ENCODE measurements around the gene TPRG1. TPM values are rescaled to one million over a fixed set of nuclear protein-coding genes. Genes with fewer than 3 reads are reported as not detected.
"Not testable (repeated sequence)": the region's sequence is repeated elsewhere in the genome, so short reads cannot be mapped to it uniquely, and the experiment has no call there.

TPRG1 gene
- total RNA-seq, 2 donors from 2014 or later = 1.5 to 5.0 TPM

DNA sequence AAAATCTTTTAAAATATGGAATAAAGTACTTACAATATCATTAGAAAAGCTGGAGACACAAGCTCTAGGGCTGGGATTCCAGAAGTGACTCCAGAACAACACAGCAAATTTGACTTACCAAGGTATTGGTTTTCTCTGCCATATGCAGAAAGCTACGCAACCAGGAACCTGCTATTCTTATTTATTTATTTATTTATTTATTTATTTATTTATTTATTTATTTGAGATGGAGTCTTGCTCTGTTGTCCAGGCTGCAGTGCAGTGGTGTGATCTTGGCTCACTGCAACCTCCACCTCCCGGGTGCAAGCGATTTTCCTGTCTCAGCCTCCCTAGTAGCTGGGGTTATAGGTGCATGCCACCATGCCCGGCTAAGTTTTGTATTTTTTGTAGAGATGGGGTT is 157.9 kb downstream of the TPRG1 start:
- ATAC-seq; H3K36me3 Mint-ChIP-seq; H3K27me3 Mint-ChIP-seq; H3K27ac Mint-ChIP-seq; H3K4me3 Mint-ChIP-seq; H3K9me3 Mint-ChIP-seq; DNase-seq (ENCODE audit: low spot score): not testable (repeated sequence)
- peaks cover 20 to 26% of the 10 kb centered on the region in 2 donors for H3K4me1 Mint-ChIP-seq (ENCODE audit: low read depth in 2 of 2)

GRCh38 chr3:189330066-189330465 is 158.3 kb downstream of the TPRG1 start:
- peaks cover 16 to 21% of the 10 kb centered on the region in 2 donors for H3K4me1 Mint-ChIP-seq (ENCODE audit: low read depth in 2 of 2)
- H3K27ac Mint-ChIP-seq = no peak overlapping the region
- peaks cover 0 to 8% of the 10 kb centered on the region in 2 donors for H3K27me3 Mint-ChIP-seq
- H3K36me3 Mint-ChIP-seq = no peaks in the 10 kb centered on the region
- ATAC-seq (no peak), DNase-seq (ENCODE audit: low spot score) (no peak)
- H3K4me3 Mint-ChIP-seq = no peak overlapping the region
- peaks cover 4% of the 10 kb centered on the region for H3K9me3 Mint-ChIP-seq

DNA sequence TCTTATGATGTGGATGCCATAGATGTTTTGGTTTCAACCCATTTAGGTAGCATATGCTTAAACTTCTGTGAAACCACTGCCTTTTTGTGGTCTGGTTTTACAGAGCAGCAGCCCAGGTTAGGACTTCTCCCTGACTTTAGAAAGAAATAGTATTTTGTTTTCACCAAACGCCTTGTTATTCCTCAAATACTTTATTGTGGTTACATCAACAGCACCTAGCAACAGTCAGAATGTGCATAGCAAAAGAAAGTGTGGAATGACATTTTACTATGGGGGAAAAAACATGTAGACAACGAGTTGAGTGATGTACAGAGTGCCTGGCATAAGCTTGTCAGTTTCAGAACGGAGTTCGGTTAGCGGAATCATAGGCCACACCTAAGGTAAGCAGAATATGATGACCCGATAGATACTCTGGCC is 159.2 kb downstream of the TPRG1 start:
- Mint-ChIP-seq H3K36me3 (no peaks in the 10 kb centered on the region), H3K9me3 (peaks cover 4% of the 10 kb centered on the region), H3K4me1 (ENCODE audit: low read depth in 2 of 2) (peaks cover 9 to 14% of the 10 kb centered on the region in 2 donors), H3K27me3 (peaks cover 0 to 11% of the 10 kb centered on the region in 2 donors), H3K27ac (peak overlapping the region in 1 of 2 donors; percentile 13), H3K4me3 (no peak overlapping the region)
- no peak for DNase-seq (ENCODE audit: low spot score)
- ATAC-seq = peak in 1 of 2 donors; percentile 48

DNA sequence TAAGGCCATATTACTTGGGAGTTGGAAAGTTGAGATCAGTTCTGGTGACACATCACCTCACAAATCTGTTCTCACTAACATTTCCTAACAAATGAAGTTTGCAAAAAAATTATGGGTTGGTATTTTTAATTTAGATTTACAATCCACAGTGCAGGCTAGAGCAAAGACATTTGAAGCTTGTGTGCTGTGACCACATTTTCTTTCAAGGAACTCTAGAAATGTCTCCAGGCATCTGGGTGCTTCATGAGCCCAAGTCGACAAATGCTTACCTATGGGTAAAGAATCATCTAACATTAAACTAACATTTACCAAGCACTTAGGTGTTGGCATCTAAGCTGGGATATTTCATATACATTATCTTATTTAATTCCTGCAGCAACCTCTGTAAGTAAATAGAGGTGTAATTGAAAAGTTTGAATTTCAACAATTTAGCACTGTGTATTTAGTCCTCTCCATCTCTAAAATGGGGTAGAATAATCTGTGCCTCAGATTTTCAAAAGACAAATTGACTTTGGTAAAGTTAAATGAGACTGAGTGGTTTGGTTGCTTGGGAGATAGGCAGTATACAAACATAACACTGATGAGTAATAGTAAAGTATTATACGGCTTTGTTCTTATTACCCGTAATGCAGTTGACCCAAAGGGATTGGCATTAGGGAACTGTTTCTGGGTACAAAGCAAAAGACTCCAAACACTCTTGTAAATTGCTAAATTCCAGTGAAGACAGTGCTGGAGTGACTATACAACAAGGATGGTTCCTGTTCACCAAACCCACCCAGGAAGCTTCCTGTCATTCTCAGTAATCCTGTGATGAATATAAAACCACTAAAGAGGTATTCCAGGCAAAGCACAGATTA is 162.5 kb downstream of the TPRG1 start:
- peak in 1 of 2 donors; percentile 53 for ATAC-seq
- H3K27me3 Mint-ChIP-seq = peaks cover 0 to 18% of the 10 kb centered on the region in 2 donors
- H3K27ac Mint-ChIP-seq = peak overlapping the region in 1 of 2 donors; percentile 11
- H3K4me3 Mint-ChIP-seq = no peak overlapping the region
- no peaks in the 10 kb centered on the region for H3K36me3 Mint-ChIP-seq
- no peaks in the 10 kb centered on the region for H3K9me3 Mint-ChIP-seq
- DNase-seq (ENCODE audit: low spot score) = no peak
- H3K4me1 Mint-ChIP-seq (ENCODE audit: low read depth in 2 of 2) = peaks cover 9 to 14% of the 10 kb centered on the region in 2 donors

- ATAC-seq (no peak), DNase-seq (ENCODE audit: low spot score) (no peak)
- no peaks in the 10 kb centered on the region for H3K9me3 Mint-ChIP-seq
- no peaks in the 10 kb centered on the region for H3K4me1 Mint-ChIP-seq (ENCODE audit: low read depth in 2 of 2)
- no peaks in the 10 kb centered on the region for H3K36me3 Mint-ChIP-seq
- H3K4me3 Mint-ChIP-seq = no peak overlapping the region
- H3K27ac Mint-ChIP-seq = no peak overlapping the region
- peaks cover 0 to 16% of the 10 kb centered on the region in 2 donors for H3K27me3 Mint-ChIP-seq
Measured at GRCh38 chr3:189337673-189338091, 165.9 kb downstream of the TPRG1 start.

DNA sequence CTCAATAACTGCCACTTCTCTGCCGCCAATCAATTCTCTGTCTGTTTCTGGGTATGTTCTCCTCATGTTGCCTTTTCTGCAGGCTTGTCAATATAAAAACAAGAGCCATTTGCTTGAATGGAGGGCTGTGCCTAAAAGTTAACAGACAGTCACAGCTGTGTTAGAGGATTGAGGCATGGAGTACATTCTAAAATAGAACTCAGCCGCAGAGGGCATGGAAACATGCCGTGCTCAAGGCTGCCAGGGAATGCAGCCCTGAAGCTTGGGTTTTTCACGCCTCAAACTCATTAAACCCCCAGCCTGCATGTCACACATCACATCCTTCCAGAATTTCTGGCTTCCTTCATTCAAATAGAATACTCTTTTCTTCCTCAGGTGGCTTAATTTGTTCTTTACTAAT is 166.6 kb downstream of the TPRG1 start:
- no peak overlapping the region for H3K4me3 Mint-ChIP-seq
- H3K27me3 Mint-ChIP-seq = peaks cover 0 to 18% of the 10 kb centered on the region in 2 donors
- H3K27ac Mint-ChIP-seq = no peak overlapping the region
- no peaks in the 10 kb centered on the region for H3K4me1 Mint-ChIP-seq (ENCODE audit: low read depth in 2 of 2)
- ATAC-seq = no peak
- no peaks in the 10 kb centered on the region for H3K9me3 Mint-ChIP-seq
- H3K36me3 Mint-ChIP-seq = no peaks in the 10 kb centered on the region
- no peak for DNase-seq (ENCODE audit: low spot score)

DNA sequence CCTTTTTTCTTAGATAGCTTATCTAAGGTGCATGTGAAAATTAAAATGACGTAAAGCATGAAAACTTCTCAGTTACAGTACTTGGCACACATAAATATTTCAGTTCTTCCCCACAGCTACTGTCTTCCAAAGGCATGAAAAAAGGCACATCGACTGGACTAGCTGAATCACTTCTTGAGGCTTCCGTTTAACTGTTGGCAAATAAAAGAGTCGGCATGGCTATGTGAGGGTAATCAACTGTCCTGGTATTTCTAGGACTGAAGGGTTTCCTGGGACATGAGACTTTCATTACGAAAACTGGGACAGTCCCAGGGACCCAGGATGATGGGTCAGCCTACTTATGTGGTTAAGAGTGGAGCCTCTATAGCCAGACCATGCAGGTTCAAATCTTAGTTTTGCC is 168.2 kb downstream of the TPRG1 start:
- H3K4me3 Mint-ChIP-seq = no peak overlapping the region
- H3K9me3 Mint-ChIP-seq = no peaks in the 10 kb centered on the region
- no peaks in the 10 kb centered on the region for H3K36me3 Mint-ChIP-seq
- ATAC-seq (no peak), DNase-seq (ENCODE audit: low spot score) (no peak)
- peaks cover 0 to 18% of the 10 kb centered on the region in 2 donors for H3K27me3 Mint-ChIP-seq
- H3K4me1 Mint-ChIP-seq (ENCODE audit: low read depth in 2 of 2) = no peaks in the 10 kb centered on the region
- H3K27ac Mint-ChIP-seq = no peak overlapping the region

GRCh38 chr3:189340680-189341460 is 169.1 kb downstream of the TPRG1 start:
- H3K36me3 Mint-ChIP-seq = no peaks in the 10 kb centered on the region
- no peak for ATAC-seq
- H3K4me3 Mint-ChIP-seq = no peak overlapping the region
- no peak overlapping the region for H3K27ac Mint-ChIP-seq
- peaks cover 0 to 16% of the 10 kb centered on the region in 2 donors for H3K27me3 Mint-ChIP-seq
- DNase-seq (ENCODE audit: low spot score) = no peak
- no peaks in the 10 kb centered on the region for H3K9me3 Mint-ChIP-seq
- no peaks in the 10 kb centered on the region for H3K4me1 Mint-ChIP-seq (ENCODE audit: low read depth in 2 of 2)

- no peaks in the 10 kb centered on the region for H3K4me1 Mint-ChIP-seq (ENCODE audit: low read depth in 2 of 2)
- no peak for ATAC-seq
- no peaks in the 10 kb centered on the region for H3K9me3 Mint-ChIP-seq
- H3K4me3 Mint-ChIP-seq = no peak overlapping the region
- peaks cover 0 to 11% of the 10 kb centered on the region in 2 donors for H3K27me3 Mint-ChIP-seq
- no peak for DNase-seq (ENCODE audit: low spot score)
- H3K36me3 Mint-ChIP-seq = no peaks in the 10 kb centered on the region
- no peak overlapping the region for H3K27ac Mint-ChIP-seq
Measured at GRCh38 chr3:189342811-189343210, 171.0 kb downstream of the TPRG1 start.

DNA sequence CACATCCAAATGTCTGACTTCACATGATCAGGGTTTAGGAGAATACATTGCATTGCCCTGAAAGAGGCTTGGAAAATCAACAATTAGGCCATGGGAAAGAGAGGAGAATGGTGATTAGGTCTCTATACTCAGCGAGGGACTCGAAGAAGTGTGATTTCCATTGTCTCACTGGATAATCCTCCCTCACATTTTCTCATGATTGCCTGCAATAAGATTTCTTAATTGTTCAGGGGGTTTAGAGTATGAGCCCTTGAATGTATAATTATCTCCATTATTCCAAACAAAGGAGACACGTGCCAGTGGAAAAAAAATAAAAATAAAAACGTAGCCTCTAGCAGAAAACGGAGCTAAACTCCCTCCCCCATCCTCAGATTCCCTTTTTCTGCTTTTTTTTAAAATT is 173.2 kb downstream of the TPRG1 start:
- Mint-ChIP-seq H3K27me3 (peaks cover 0 to 8% of the 10 kb centered on the region in 2 donors), H3K9me3 (no peaks in the 10 kb centered on the region), H3K4me1 (ENCODE audit: low read depth in 2 of 2) (no peaks in the 10 kb centered on the region), H3K27ac (no peak overlapping the region), H3K4me3 (no peak overlapping the region), H3K36me3 (no peaks in the 10 kb centered on the region)
- DNase-seq (ENCODE audit: low spot score) (no peak), ATAC-seq (no peak)

- H3K4me3 Mint-ChIP-seq = no peak overlapping the region
- no peak for DNase-seq (ENCODE audit: low spot score)
Measured at GRCh38 chr3:189349772-189350171, 178.0 kb downstream of the TPRG1 start.

DNA sequence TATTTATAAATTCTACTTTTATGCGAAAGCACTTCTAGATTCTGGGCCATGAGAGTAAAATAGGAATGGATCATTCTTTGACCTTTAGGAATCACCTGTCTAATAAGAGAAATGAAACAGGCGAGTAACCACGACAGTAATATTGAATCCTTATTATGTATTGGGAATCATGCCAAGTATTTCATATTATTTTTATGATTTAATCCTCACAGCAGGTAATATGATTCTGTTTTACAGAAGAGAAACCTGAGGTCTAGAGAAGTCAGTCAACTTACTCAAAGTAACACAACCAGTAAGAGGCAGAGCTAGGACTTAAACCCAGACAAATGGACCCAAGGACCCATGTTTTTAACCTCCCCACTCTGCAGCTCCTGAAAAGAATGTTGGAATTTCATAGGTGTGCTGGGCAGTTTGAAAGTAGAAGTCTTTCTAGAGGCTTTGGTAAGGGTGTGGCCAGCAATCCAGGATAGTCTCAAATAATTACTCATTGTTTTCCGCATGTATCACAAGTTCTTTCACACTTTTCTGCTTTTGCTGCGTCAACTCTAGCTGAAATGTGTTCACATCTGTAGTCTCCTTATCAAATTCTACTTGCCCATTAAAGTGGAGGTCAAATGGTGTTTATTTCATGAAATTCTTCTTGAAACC is 181.7 kb downstream of the TPRG1 start:
- H3K27ac Mint-ChIP-seq = no peak overlapping the region

More at GRCh38 chr3:189349772-189350171, 178.0 kb downstream of the TPRG1 start:
- Mint-ChIP-seq H3K4me1 (ENCODE audit: low read depth in 2 of 2) (no peaks in the 10 kb centered on the region), H3K36me3 (no peaks in the 10 kb centered on the region), H3K9me3 (no peaks in the 10 kb centered on the region), H3K27me3 (no peaks in the 10 kb centered on the region), H3K27ac (no peak overlapping the region)
- no peak for ATAC-seq

DNA sequence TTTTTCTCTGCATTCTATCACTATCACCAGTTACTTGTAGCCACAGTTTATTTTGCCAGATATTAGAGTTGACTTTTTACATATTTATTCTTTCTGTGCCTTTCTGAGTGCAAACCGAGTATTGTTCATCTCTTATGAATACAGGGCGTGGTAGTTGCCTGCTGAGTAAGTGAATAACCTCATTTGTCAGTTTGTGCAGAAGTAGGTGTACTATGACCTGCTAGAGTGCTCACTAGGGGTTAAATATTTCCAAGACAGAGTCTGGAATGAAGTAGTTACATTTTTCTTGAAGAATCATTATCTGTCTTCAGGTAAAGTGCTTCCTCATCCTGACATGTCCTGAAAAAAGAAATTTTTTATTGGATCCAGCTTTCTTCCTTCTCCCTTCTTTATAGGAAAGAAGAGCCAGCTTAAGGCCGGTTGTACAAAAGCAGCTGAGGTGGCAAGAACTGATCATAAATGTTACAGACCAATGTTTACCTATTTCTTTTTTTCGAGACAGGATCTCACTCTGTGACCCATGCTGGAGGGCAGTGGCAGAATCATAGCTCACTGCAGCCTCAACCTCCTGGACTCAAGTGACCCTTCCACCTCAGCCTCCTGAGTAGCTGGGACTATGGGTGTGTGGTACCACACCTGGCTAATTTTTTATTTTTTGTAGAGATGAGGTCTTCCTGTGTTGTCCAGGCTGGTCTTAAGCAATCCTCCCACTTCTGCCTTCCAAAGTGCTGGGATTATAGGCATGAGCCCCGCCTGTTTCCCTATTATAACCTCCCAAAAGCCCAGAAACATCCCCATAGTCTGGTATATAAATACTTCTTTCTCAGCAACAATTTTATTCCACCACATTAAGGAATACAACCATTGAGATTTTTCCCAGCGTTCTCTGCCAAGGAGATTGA is 182.5 kb downstream of the TPRG1 start:
- ATAC-seq = no peak
- Mint-ChIP-seq H3K27me3 (peaks cover 0 to 3% of the 10 kb centered on the region in 2 donors), H3K36me3 (no peaks in the 10 kb centered on the region), H3K9me3 (no peaks in the 10 kb centered on the region), H3K27ac (no peak overlapping the region), H3K4me3 (no peak overlapping the region), H3K4me1 (ENCODE audit: low read depth in 2 of 2) (peaks cover 0 to 3% of the 10 kb centered on the region in 2 donors)
- DNase-seq (ENCODE audit: low spot score) = no peak

More for the DNA sequence above, 181.7 kb downstream of the TPRG1 start:
- peaks cover 0 to 3% of the 10 kb centered on the region in 2 donors for H3K4me1 Mint-ChIP-seq (ENCODE audit: low read depth in 2 of 2)
- no peak for ATAC-seq
- H3K4me3 Mint-ChIP-seq = no peak overlapping the region
- no peak for DNase-seq (ENCODE audit: low spot score)
- H3K9me3 Mint-ChIP-seq = no peaks in the 10 kb centered on the region
- H3K36me3 Mint-ChIP-seq = no peaks in the 10 kb centered on the region
- peaks cover 0 to 1% of the 10 kb centered on the region in 2 donors for H3K27me3 Mint-ChIP-seq

Measured in natural killer cell treated with Interleukin-12 subunit alpha and Interleukin-12 subunit beta and Interleukin-15 and Interleukin-18, amount 100 ng/mL, for 72 hours (primary cell).